ENCODE data around the gene NOL3. TPM values are rescaled to one million over a fixed set of nuclear protein-coding genes. Genes with fewer than 3 reads are reported as not detected.
A peak's percentile ranks its signal among the peaks of the same experiment; 100 is the strongest.

The NOL3 gene
- total RNA-seq, 1 experiment from 2014 or later: 5.6 TPM

- Histone ChIP-seq H3K56ac (ENCODE audit: insufficient read length, low read depth, low read length) (no peak overlapping the region), H2BK12ac (ENCODE audit: insufficient read length, low read depth, low read length) (no peak overlapping the region), H3K23ac (ENCODE audit: insufficient read length, low read depth, low read length) (no peak overlapping the region), H3K9me3 (ENCODE audit: control insufficient read depth, low read depth, low read length) (no peaks in the 10 kb centered on the region), H2BK20ac (ENCODE audit: low read depth, low read length, poor library complexity, severe bottlenecking) (no peak overlapping the region), H2AFZ (ENCODE audit: low read length) (no peak overlapping the region), H3K4me1 (ENCODE audit: insufficient read depth, low read length) (peaks cover 6% of the 10 kb centered on the region; the same call in 1 of the 2 replicates), H2BK5ac (ENCODE audit: insufficient read length, low read length) (no peak overlapping the region), H3K23me2 (ENCODE audit: insufficient read length, low read depth, low read length, poor library complexity, severe bottlenecking) (peaks cover 12% of the 10 kb centered on the region), H4K91ac (ENCODE audit: insufficient read length, low read depth, low read length) (no peak overlapping the region), H3T11ph (ENCODE audit: low read length) (no peak overlapping the region), H3K27ac (ENCODE audit: insufficient read length, low read depth, low read length) (no peak overlapping the region), H4K20me1 (ENCODE audit: control insufficient read depth, insufficient read depth, insufficient read length) (no peaks in the 10 kb centered on the region), H3K79me2 (ENCODE audit: insufficient read depth, low read length) (no peaks in the 10 kb centered on the region), H2BK120ac (ENCODE audit: low read depth, low read length, poor library complexity, severe bottlenecking) (no peak overlapping the region), H3K27me3 (ENCODE audit: insufficient read depth, low read length) (peaks cover 4% of the 10 kb centered on the region; the same call in 1 of the 2 replicates), H3K4me2 (ENCODE audit: insufficient read depth, insufficient read length, low read length) (peak overlapping the region; percentile 72), H3K18ac (ENCODE audit: insufficient read length, low read depth, low read length) (no peak overlapping the region), H2AK5ac (ENCODE audit: insufficient read length, low read length) (no peak overlapping the region), H3K4ac (ENCODE audit: low read depth, low read length) (no peak overlapping the region), H4K8ac (replicated peaks; ENCODE audit: insufficient read length, low read depth, low read length) (no peak overlapping the region), H4K5ac (ENCODE audit: insufficient read length, low read depth, low read length) (no peak overlapping the region), H3K79me1 (ENCODE audit: insufficient read depth, low read depth, low read length, poor library complexity, severe bottlenecking) (no peaks in the 10 kb centered on the region), H3K9ac (ENCODE audit: extremely low read depth, insufficient read length, low read length) (no peak overlapping the region), H2BK15ac (ENCODE audit: low read depth, low read length) (no peak overlapping the region), H3K14ac (ENCODE audit: insufficient read depth, low read length) (no peak overlapping the region)
- no CpG with 5 or more reads among the region's 59 CpGs for WGBS (ENCODE audit: extremely low coverage, insufficient read length, low lambda C conversion rate)
- Mint-ChIP-seq H3K4me3 (peak overlapping the region; percentile 63 to 73; a peak in 4 of 5 replicates), H3K36me3 (ENCODE audit: insufficient read depth in 1 of 3, low read depth in 3 of 3) (no peaks in the 10 kb centered on the region), H3K9me3 (no peaks in the 10 kb centered on the region; a peak in 1 of 5 replicates), H3K4me1 (peaks cover 12 to 14% of the 10 kb centered on the region in 2 experiments), H3K27me3 (ENCODE audit: low read depth) (peaks cover 29% of the 10 kb centered on the region), H3K27ac (no peak overlapping the region)
- TF ChIP-seq, protein P1, sequence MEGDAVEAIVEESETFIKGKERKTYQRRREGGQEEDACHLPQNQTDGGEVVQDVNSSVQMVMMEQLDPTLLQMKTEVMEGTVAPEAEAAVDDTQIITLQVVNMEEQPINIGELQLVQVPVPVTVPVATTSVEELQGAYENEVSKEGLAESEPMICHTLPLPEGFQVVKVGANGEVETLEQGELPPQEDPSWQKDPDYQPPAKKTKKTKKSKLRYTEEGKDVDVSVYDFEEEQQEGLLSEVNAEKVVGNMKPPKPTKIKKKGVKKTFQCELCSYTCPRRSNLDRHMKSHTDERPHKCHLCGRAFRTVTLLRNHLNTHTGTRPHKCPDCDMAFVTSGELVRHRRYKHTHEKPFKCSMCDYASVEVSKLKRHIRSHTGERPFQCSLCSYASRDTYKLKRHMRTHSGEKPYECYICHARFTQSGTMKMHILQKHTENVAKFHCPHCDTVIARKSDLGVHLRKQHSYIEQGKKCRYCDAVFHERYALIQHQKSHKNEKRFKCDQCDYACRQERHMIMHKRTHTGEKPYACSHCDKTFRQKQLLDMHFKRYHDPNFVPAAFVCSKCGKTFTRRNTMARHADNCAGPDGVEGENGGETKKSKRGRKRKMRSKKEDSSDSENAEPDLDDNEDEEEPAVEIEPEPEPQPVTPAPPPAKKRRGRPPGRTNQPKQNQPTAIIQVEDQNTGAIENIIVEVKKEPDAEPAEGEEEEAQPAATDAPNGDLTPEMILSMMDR (conservative IDR thresholded peaks at IDR 0.05): no peak
- no peak for DNase-seq
Observed at GRCh38 chr16:67184453-67184994, 14.2 kb downstream of the NOL3 start.
